DMS53 treated with DMSO at 0.1 percent for 48 hours (cell line): Measurements from ENCODE around the gene IHH.

Source experiments
- DNase-seq: peaks from one replicate; lab custom pipeline; 2025; ENCODE audit not compliant: unreplicated experiment; lab: John Stamatoyannopoulos, UW

IHH gene

DNA sequence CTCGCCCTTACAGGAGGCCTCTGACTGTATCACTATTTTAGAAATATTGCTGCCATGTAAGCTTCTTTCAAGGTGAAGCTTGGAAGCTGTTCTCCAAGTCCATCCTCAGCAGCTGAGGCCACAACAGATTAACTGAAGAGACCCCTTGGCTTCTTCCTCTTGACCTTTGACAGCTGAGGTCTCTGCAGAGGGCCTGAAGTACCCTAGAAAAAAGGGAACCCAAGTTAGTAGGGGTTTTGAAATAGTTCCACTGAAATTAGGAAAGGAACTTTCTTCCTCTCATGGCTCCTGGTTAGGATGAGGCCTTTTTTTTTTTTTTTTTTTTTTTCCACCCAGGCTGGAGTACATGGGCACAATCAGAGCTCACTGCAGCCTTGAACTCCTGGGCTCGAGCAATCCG, 15.5 kb upstream of the IHH start:
- no peak for DNase-seq

DNA sequence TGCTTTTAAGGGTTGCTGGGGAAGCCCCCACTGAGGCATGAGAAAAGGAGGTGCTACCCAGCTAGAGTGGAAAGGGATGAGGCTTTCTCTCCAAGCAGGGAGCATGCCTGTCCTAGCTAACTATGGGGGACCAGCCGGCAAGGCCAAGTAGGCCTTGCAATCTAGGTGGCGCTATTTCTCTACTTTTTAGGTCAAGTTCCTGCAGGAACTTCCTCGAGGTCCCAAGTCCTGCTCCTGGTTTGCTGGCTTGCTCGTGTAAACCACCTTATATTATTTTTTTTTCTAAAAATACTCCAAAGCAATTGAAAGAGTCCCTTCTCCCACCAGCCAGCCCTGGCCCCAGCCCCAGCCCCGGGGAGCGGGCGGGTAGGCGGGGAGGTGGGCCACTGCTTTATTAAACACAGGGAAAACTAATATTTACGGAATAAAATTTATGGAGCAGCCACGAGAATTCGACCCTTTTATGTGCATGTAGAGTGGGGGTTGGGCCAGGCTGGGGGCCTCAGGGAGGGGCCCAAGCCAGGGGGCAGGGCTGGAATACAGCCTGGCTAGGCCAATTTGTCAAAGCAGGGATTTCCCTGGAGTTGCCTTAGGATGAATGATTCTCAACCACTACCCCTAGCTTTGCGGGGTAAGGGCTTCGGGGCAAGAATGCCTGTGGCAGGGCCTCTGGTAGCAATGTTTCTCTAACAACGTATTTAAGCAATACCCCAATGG, 12.8 kb upstream of the IHH start:
- peak; percentile 66 for DNase-seq

- DNase-seq: no peak
These were observed 12.1 kb upstream of the IHH start for GRCh38 chr2:219072741-219073250.

- no peak for DNase-seq
These were observed 10.6 kb upstream of the IHH start for GRCh38 chr2:219071131-219071816.

DNA sequence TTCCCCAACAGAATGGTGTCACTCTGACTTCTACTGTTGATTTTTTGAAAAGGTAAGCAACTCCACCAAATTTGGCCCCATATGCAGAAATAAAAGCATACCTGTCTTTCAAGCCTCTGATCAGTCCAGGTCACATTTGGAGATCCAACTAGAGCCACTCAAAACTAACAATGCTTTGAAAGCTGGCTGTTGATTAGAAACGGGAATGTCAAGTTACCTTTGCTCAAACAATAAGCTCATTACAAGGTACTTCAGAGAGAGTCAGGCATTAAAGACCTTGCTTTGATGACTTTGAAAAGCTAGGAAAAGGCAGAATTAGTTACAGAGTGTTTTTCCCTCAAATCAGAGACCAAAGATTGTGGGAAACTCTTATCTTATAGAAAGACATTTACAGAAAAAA, 4.8 kb upstream of the IHH start:
- DNase-seq: no peak

- DNase-seq: no peak
These were observed 1.4 kb upstream of the IHH start for GRCh38 chr2:219062081-219062480.

GRCh38 chr2:219059725-219060682, 717 bp downstream of the IHH start:
- no peak for DNase-seq

GRCh38 chr2:219059375-219059724, 1.4 kb downstream of the IHH start:
- no peak for DNase-seq

GRCh38 chr2:219058541-219059374, 2.0 kb downstream of the IHH start:
- DNase-seq: no peak

GRCh38 chr2:219057709-219058540, 2.8 kb downstream of the IHH start:
- peak; percentile 67 for DNase-seq

DNA sequence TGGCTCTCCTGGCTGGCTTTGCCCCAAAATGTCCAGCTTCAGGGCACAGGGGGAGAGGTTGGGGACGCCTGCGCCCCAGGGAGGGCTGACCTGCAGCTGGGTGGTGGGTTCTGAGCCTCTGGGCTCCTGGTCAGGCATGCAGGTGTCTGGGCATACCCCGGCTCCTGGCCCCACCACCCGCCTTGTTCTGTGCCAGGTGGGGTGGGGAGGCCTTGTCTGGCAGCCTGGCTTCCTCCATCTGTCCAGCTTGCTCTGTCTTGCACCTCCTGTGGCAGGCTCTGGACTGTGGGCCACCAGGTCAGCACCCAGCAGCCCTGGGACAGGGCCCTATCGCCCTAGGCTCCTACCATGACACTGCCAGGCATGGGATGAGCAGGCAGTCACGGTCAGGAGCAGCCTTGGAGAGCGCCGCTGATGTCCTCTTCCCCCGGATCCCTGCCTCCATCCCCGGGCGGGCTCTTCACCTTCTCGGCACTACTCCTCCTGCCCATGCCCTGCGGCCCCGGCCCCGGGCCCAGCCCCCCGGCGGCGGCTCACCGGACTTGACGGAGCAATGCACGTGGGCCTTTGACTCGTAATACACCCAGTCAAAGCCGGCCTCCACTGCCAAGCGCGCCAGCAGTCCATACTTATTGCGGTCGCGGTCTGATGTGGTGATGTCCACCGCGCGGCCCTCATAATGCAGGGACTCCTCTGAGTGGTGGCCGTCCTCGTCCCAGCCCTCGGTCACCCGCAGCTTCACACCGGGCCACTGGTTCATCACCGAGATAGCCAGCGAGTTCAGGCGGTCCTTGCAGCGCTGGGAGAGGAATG, 3.6 kb downstream of the IHH start:
- DNase-seq: no peak

GRCh38 chr2:219056176-219056895, 4.4 kb downstream of the IHH start:
- no peak for DNase-seq

DNA sequence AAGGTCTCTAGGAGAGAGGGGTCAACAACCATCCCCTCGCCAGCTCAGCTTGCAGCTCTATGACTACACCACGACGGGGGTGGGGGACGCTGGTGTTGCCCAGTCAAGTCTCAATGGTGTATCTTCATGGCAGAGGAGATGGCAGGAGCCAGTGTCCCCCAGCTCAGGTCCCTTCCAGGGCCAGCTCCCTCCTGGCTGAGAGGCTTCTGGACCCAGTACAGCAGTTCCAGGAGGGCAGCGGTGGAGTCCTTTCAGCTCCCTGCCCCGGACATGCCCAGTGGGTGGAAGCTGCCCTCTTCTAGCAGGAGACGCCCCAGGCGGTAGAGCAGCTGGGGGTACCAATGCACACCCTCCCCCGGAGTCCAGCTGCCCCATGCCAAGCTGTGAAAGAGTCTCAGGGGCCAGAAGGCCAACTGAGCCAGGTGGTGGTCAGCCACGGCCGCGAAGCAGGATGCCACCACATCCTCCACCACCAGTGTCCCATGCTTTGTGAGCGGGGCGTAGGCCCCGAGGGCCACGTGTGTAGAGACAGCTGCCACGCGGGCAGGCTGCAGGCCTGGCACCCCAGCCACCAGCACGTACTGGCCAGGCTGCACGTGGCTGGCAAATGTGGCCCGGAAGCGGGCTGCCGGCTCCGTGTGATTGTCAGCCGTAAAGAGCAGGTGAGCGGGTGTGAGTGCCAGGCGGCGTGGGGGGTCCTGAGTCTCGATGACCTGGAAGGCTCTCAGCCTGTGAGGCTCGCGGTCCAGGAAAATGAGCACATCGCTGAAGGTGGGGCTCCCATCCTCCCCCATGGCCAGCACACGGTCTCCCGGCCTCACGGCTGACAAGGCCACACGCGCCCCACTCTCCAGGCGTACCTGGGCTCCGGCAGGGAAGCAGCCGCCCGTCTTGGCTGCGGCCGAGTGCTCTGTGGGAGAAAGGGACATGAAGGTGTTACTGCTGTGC, 5.5 kb downstream of the IHH start:
- DNase-seq: no peak

GRCh38 chr2:219049282-219049681, 11.4 kb downstream of the IHH start:
- DNase-seq: no peak

GRCh38 chr2:219045937-219046550, 14.7 kb downstream of the IHH start:
- DNase-seq: no peak

DNA sequence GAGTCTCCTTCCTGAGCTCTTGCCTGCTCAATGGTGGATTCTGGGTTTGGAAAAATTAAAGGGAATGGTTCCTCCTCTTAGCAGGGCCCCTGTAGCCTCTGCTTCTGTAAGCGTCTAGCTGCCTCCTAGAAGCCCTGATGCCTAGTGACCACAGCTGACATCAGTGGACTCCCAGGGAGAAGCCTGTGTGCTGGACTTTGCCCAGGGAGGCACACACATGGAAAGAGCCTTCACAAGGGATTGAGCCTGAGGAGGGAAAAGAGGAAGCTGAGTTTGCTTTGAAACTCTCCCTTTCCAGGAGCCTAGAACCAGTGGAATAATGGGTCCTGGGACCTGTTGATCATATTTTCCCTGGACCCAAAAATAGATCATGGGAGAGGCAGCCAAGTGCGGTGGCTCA, 18.0 kb downstream of the IHH start:
- no peak for DNase-seq

DNA sequence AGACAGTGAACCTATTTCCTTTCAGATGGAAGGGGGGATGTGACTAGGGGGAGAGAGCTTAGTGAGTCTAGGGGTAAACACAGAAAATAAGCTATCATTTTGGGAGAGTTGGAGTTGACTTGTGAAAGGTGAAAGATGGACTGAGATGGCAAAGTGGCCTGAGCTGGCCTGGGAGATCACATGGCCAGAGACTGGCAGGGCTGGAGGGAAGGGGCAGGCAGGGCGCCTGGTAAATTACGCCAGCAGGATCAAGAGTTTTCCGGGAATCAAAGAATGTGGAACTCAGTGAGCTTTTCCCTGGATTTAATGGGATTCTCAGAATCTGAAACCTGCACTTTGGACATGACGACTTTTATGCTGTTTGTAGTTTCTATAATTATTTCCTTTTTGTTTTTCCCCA, 18.6 kb downstream of the IHH start:
- DNase-seq: no peak
